H9 (cell line): ENCODE results near the gene FRS3. TPM values are rescaled to one million over a fixed set of nuclear protein-coding genes. Genes with fewer than 3 reads are reported as not detected.

Experiments used
- DNase-seq: peaks from one replicate; pipeline ENCODE4 v3.0.0-alpha.2; 2017
- H2AFZ ChIP-seq: one replicate; pipeline ENCODE4 v1.6.1; 2013; ENCODE audit warnings: mild to moderate bottlenecking, low read length, control low read depth, moderate library complexity
- H2AK5ac ChIP-seq: 2 replicates; pipeline ENCODE4 v1.6.1; 2013; ENCODE audit warnings: low read length, control low read depth, mixed read lengths; ENCODE audit not compliant: insufficient read length
- H2BK120ac ChIP-seq: one replicate; pipeline ENCODE4 v1.6.1; 2013; ENCODE audit warnings: low read depth, mild to moderate bottlenecking, low read length, control low read depth, inconsistent platforms; ENCODE audit not compliant: poor library complexity, severe bottlenecking
- H2BK12ac ChIP-seq: 2 replicates; pipeline ENCODE4 v1.6.1; 2013; ENCODE audit warnings: low read length, control low read depth, mixed read lengths, low read depth; ENCODE audit not compliant: insufficient read length
- H2BK15ac ChIP-seq: 2 replicates; pipeline ENCODE4 v1.6.1; 2013; ENCODE audit warnings: low read depth, low read length, control low read depth
- H2BK20ac ChIP-seq: one replicate; pipeline ENCODE4 v1.6.1; 2013; ENCODE audit warnings: low read depth, mild to moderate bottlenecking, low read length, control low read depth, inconsistent platforms; ENCODE audit not compliant: poor library complexity, severe bottlenecking
- H2BK5ac ChIP-seq: 2 replicates; pipeline ENCODE4 v1.6.1; 2013; ENCODE audit warnings: low read length, control low read depth, mixed read lengths; ENCODE audit not compliant: insufficient read length
- H3K14ac ChIP-seq: 2 replicates; pipeline ENCODE4 v1.6.1; 2013; ENCODE audit warnings: low read length, control low read depth; ENCODE audit not compliant: insufficient read depth
- H3K18ac ChIP-seq: 2 replicates; pipeline ENCODE4 v1.6.1; 2013; ENCODE audit warnings: low read depth, mild to moderate bottlenecking, mixed read lengths, low read length, control low read depth; ENCODE audit not compliant: insufficient read length
- H3K23ac ChIP-seq: 2 replicates; pipeline ENCODE4 v1.6.1; 2013; ENCODE audit warnings: low read length, control low read depth, mixed read lengths, low read depth; ENCODE audit not compliant: insufficient read length
- H3K23me2 ChIP-seq: 2 replicates; pipeline ENCODE4 v1.6.1; 2013; ENCODE audit warnings: low read depth, mild to moderate bottlenecking, mixed read lengths, low read length, control low read depth; ENCODE audit not compliant: insufficient read length, poor library complexity, severe bottlenecking
- H3K27ac ChIP-seq: 2 replicates; pipeline ENCODE4 v1.5.1; 2013; ENCODE audit warnings: low read length, control low read depth, mixed read lengths, low read depth; ENCODE audit not compliant: insufficient read length
- H3K27me3 ChIP-seq: 2 replicates; pipeline ENCODE4 v1.6.1; 2013; ENCODE audit warnings: low read length, control low read depth, inconsistent platforms; ENCODE audit not compliant: insufficient read depth
- H3K4ac ChIP-seq: 2 replicates; pipeline ENCODE4 v1.6.1; 2013; ENCODE audit warnings: low read depth, mild to moderate bottlenecking, control low read depth, inconsistent platforms, low read length, moderate library complexity
- H3K4me1 ChIP-seq: 2 replicates; pipeline ENCODE4 v1.6.1; 2013; ENCODE audit warnings: low read length, control low read depth, inconsistent platforms; ENCODE audit not compliant: insufficient read depth
- H3K4me2 ChIP-seq: 2 replicates; pipeline ENCODE4 v1.6.1; 2013; ENCODE audit warnings: low read length, control low read depth, mixed read lengths; ENCODE audit not compliant: insufficient read length, insufficient read depth
- H3K56ac ChIP-seq: 2 replicates; pipeline ENCODE4 v1.6.1; 2013; ENCODE audit warnings: low read depth, mild to moderate bottlenecking, mixed read lengths, low read length, control low read depth; ENCODE audit not compliant: insufficient read length
- H3K79me1 ChIP-seq: 2 replicates; pipeline ENCODE4 v1.6.1; 2013; ENCODE audit warnings: low read depth, mild to moderate bottlenecking, moderate library complexity, low read length, control low read depth, inconsistent platforms; ENCODE audit not compliant: insufficient read depth, poor library complexity, severe bottlenecking
- H3K79me2 ChIP-seq: 2 replicates; pipeline ENCODE4 v1.6.1; 2013; ENCODE audit warnings: low read length, control low read depth, inconsistent platforms; ENCODE audit not compliant: insufficient read depth
- H3K9ac ChIP-seq: 2 replicates; pipeline ENCODE4 v1.6.1; 2013; ENCODE audit warnings: low read length, control low read depth, mixed read lengths; ENCODE audit not compliant: insufficient read length; ENCODE audit errors: extremely low read depth
- H3K9me3 ChIP-seq: one replicate; pipeline ENCODE4 v1.6.1; 2013; ENCODE audit warnings: low read depth, low read length, inconsistent platforms; ENCODE audit not compliant: control insufficient read depth
- H3T11ph ChIP-seq: one replicate; pipeline ENCODE4 v1.6.1; 2013; ENCODE audit warnings: mild to moderate bottlenecking, low read length, control low read depth, inconsistent platforms
- H4K20me1 ChIP-seq: one replicate; pipeline ENCODE4 v1.6.1; 2013; ENCODE audit not compliant: control insufficient read depth, insufficient read length, insufficient read depth
- H4K5ac ChIP-seq: 2 replicates; pipeline ENCODE4 v1.6.1; 2013; ENCODE audit warnings: low read depth, mild to moderate bottlenecking, mixed read lengths, low read length, control low read depth; ENCODE audit not compliant: insufficient read length
- H4K8ac ChIP-seq: replicated peaks from 2 replicates; pipeline ENCODE4 v1.6.1; 2013; ENCODE audit warnings: low read length, control low read depth, mixed read lengths, low read depth; ENCODE audit not compliant: insufficient read length
- H4K91ac ChIP-seq: 2 replicates; pipeline ENCODE4 v1.6.1; 2013; ENCODE audit warnings: low read depth, mild to moderate bottlenecking, moderate library complexity, mixed read lengths, low read length, control low read depth; ENCODE audit not compliant: insufficient read length
- H3K27ac Mint-ChIP-seq, 3 experiments: 2 replicates in 2 of 3; 3 replicates in 1 of 3; pipeline ENCODE4 v1.8.0; 2020 to 2021; ENCODE audit warnings: mixed read lengths in 3 of 3, mild to moderate bottlenecking in 1 of 3, moderate library complexity in 1 of 3
- H3K27me3 Mint-ChIP-seq: 2 replicates; pipeline ENCODE4 v1.8.0; 2021; ENCODE audit warnings: low read depth, mild to moderate bottlenecking, moderate library complexity, mixed read lengths
- H3K36me3 Mint-ChIP-seq, 3 experiments: 2 replicates in 2 of 3; 3 replicates in 1 of 3; pipeline ENCODE4 v1.8.0; 2020 to 2021; ENCODE audit warnings: low read depth in 3 of 3, mixed read lengths in 3 of 3; ENCODE audit not compliant: insufficient read depth in 1 of 3
- H3K4me1 Mint-ChIP-seq, 2 experiments: 2 replicates each; pipeline ENCODE4 v1.8.0; 2020; ENCODE audit warnings: mixed read lengths in 2 of 2
- H3K4me3 Mint-ChIP-seq, 2 experiments: 2 replicates in 1 of 2; 3 replicates in 1 of 2; pipeline ENCODE4 v1.8.0; 2020 to 2021; ENCODE audit warnings: mild to moderate bottlenecking in 2 of 2, mixed read lengths in 2 of 2, moderate library complexity in 1 of 2
- H3K9me3 Mint-ChIP-seq, 2 experiments: 2 replicates in 1 of 2; 3 replicates in 1 of 2; pipeline ENCODE4 v1.8.0; 2020; ENCODE audit warnings: mild to moderate bottlenecking in 2 of 2, mixed read lengths in 2 of 2, moderate library complexity in 1 of 2
- WGBS: extraction: QIAGEN DNeasy Blood & Tissue Kit; methylation state at CpG from one replicate; pipeline ENCODE4 v1.1.7; 2013; ENCODE audit warnings: missing lambda C conversion rate, low lambda C conversion rate, mixed read lengths; ENCODE audit not compliant: insufficient read length; ENCODE audit errors: extremely low coverage; 5-methylcytosine and 5-hydroxymethylcytosine counted together
- total RNA-seq: library from RNA; stranded (reverse); gene quantifications from 2 replicates; pipeline ENCODE4 v1.2.1, GENCODE V29; 2021
- TF ChIP-seq, protein P1 (sequence below): fragments of 200-600 bp; sonication (generic); conservative IDR thresholded peaks from 3 replicates; pipeline ENCODE4 v1.8.0; 2021; ENCODE audit warnings: antibody characterized with exemption, mild to moderate bottlenecking

Gene FRS3
- total RNA-seq, 1 experiment from 2014 or later: 4.8 TPM

DNA sequence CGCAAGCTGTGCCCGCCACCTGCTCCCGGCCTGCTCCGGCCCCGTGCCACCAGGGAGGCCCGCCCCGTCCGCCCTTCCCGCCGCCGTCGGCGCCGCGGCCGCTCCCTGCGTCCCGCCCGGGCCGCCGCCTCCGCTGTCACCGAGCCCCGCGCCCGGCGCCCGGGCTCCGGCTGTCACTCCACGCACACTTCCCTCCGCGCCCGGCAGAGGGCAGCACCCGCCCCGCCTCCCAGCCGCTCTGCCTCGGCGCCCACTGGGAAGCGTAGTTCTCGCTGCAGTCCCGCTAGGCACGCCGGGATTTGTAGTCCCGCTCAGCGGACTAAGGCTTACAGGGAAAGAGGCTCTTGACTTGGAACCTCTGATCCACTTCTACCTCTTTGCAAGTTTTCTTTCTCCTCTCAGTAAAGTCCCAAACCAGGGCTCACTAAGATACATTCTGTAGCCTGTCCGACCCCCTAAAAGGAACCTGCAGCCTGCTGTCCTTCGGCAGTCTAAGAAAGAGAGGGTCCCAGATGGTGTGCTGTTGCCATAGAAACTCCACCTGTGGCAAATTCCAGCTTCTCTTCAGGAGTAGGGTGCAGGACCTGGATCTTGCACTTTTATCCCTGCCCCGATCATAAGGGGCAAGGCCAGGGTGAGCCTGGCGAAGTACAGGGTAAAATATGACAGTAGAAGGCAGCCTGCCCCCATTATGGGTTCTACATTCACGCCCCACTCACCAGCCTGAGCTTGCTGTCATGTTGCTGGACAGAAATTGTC lies 44.1 kb downstream of the FRS3 start, which contains the start of gene TFEB:
Gene TFEB, minus strand, starts transcription at position 182 of the 759 bp plus-strand sequence. CDS start 44,395 bp downstream, outside the sequence.
- Histone ChIP-seq H3K4ac (no peak within 1 kb of the TSS), H3K79me2 (no peaks in the 10 kb centered on the region), H3K79me1 (no peaks in the 10 kb centered on the region), H4K5ac (no peak within 1 kb of the TSS), H3K27ac (no peak within 1 kb of the TSS), H4K8ac (no peak within 1 kb of the TSS), H3K14ac (no peak within 1 kb of the TSS), H4K20me1 (no peaks in the 10 kb centered on the region), H3K4me2 (peak within 1 kb of the TSS; percentile 55), H2AK5ac (no peak within 1 kb of the TSS), H3K4me1 (peaks cover under 1% of the 10 kb centered on the region; the same call in 1 of the 2 replicates), H3K9ac (no peak within 1 kb of the TSS), H3K23me2 (peaks cover 12% of the 10 kb centered on the region), H4K91ac (no peak within 1 kb of the TSS), H3K18ac (no peak within 1 kb of the TSS), H2BK5ac (no peak within 1 kb of the TSS), H3T11ph (no peak within 1 kb of the TSS), H3K27me3 (no peaks in the 10 kb centered on the region), H2BK12ac (no peak within 1 kb of the TSS), H2AFZ (peak within 1 kb of the TSS; percentile 82), H2BK20ac (no peak within 1 kb of the TSS), H2BK15ac (no peak within 1 kb of the TSS), H3K56ac (no peak within 1 kb of the TSS), H2BK120ac (no peak within 1 kb of the TSS), H3K23ac (no peak within 1 kb of the TSS), H3K9me3 (no peaks in the 10 kb centered on the region)
- Mint-ChIP-seq H3K27me3 (peaks cover 29% of the 10 kb centered on the region), H3K27ac (no peak within 1 kb of the TSS), H3K4me3 (peak within 1 kb of the TSS; percentile 54 to 79), H3K9me3 (no peaks in the 10 kb centered on the region; a peak in 1 of 5 replicates), H3K36me3 (no peaks in the 10 kb centered on the region), H3K4me1 (peaks cover 31% of the 10 kb centered on the region in 2 experiments)
- WGBS: no CpG with 5 or more reads among the region's 50 CpGs
- DNase-seq: peak; percentile 89
- TF ChIP-seq, protein P1, sequence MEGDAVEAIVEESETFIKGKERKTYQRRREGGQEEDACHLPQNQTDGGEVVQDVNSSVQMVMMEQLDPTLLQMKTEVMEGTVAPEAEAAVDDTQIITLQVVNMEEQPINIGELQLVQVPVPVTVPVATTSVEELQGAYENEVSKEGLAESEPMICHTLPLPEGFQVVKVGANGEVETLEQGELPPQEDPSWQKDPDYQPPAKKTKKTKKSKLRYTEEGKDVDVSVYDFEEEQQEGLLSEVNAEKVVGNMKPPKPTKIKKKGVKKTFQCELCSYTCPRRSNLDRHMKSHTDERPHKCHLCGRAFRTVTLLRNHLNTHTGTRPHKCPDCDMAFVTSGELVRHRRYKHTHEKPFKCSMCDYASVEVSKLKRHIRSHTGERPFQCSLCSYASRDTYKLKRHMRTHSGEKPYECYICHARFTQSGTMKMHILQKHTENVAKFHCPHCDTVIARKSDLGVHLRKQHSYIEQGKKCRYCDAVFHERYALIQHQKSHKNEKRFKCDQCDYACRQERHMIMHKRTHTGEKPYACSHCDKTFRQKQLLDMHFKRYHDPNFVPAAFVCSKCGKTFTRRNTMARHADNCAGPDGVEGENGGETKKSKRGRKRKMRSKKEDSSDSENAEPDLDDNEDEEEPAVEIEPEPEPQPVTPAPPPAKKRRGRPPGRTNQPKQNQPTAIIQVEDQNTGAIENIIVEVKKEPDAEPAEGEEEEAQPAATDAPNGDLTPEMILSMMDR: peak; percentile 88
